IMR-90 (cell line): ENCODE data around the gene NAPSA. TPM values are rescaled to one million over a fixed set of nuclear protein-coding genes. Genes with fewer than 3 reads are reported as not detected.

Experiments
- ATAC-seq: fragments of 200-7000 bp; cut with Tn5 transposase; 2 replicates; pipeline ENCODE4 v1.9.1; 2020; ENCODE audit warnings: low read depth, mild to moderate bottlenecking, moderate library complexity
- BruUV-seq: library from RNA; stranded (reverse); fragments of 400-500 nt; replicated peaks from 2 replicates; lab custom pipeline; 2021; lab: Mats Ljungman, UMichigan
- CTCF ChIA-PET: fragments of 300-600 bp; formaldehyde crosslinking; extraction: SDS; loops from one replicate; lab custom pipeline; 2021; ENCODE audit warnings: antibody characterized with exemption; lab: Yijun Ruan, JAX
- POLR2A ChIA-PET: fragments of 300-600 bp; sonication (Branson Sonifier 250); formaldehyde crosslinking; loops from one replicate; lab custom pipeline; 2022; ENCODE audit warnings: antibody characterized with exemption; ENCODE audit not compliant: unreplicated experiment; lab: Charles Lee
- DNase-seq: peaks from one replicate; pipeline ENCODE4 v3.0.0; 2013
- H2AFZ ChIP-seq: replicated peaks from 2 replicates; pipeline ENCODE3; 2013; ENCODE audit warnings: low read length, mild to moderate bottlenecking; ENCODE audit not compliant: poor library complexity
- H2AK5ac ChIP-seq: 2 replicates; pipeline ENCODE4 v1.6.1; 2013; ENCODE audit warnings: low read depth, low read length, inconsistent platforms
- H2AK9ac ChIP-seq: replicated peaks from 2 replicates; pipeline ENCODE3; 2013; ENCODE audit warnings: mild to moderate bottlenecking, low read depth, low read length, moderate library complexity; ENCODE audit not compliant: poor library complexity
- H2BK120ac ChIP-seq: 2 replicates; pipeline ENCODE4 v1.6.1; 2013; ENCODE audit warnings: low read depth, low read length, inconsistent platforms
- H2BK15ac ChIP-seq: 3 replicates; pipeline ENCODE4 v1.6.1; 2013; ENCODE audit warnings: low read depth, low read length, inconsistent platforms
- H2BK20ac ChIP-seq: 2 replicates; pipeline ENCODE4 v1.6.1; 2013; ENCODE audit warnings: low read depth, mild to moderate bottlenecking, inconsistent platforms, low read length, moderate library complexity
- H2BK5ac ChIP-seq: 2 replicates; pipeline ENCODE4 v1.6.1; 2013; ENCODE audit warnings: mild to moderate bottlenecking, low read depth, low read length, inconsistent platforms; ENCODE audit not compliant: poor library complexity, severe bottlenecking
- H3K14ac ChIP-seq: replicated peaks from 2 replicates; pipeline ENCODE4 v1.6.1; 2013; ENCODE audit warnings: low read depth, low read length, inconsistent platforms
- H3K18ac ChIP-seq: 2 replicates; pipeline ENCODE4 v1.6.1; 2013; ENCODE audit warnings: low read depth, low read length, control low read depth
- H3K23ac ChIP-seq: 2 replicates; pipeline ENCODE4 v1.6.1; 2013; ENCODE audit warnings: low read depth, low read length, inconsistent platforms
- H3K27ac ChIP-seq: 2 replicates; pipeline ENCODE4 v1.5.1; 2013; ENCODE audit warnings: mild to moderate bottlenecking, control low read depth, low read length; ENCODE audit not compliant: insufficient read depth
- H3K27me3 ChIP-seq: 2 replicates; pipeline ENCODE4 v1.6.1; 2013; ENCODE audit warnings: low read length; ENCODE audit not compliant: control insufficient read depth, insufficient read depth
- H3K36me3 ChIP-seq: 2 replicates; pipeline ENCODE4 v1.6.1; 2013; ENCODE audit warnings: low read length, mixed read lengths; ENCODE audit not compliant: control insufficient read depth, insufficient read depth
- H3K4ac ChIP-seq: 2 replicates; pipeline ENCODE4 v1.6.1; 2013; ENCODE audit warnings: low read depth, low read length, inconsistent platforms
- H3K4me1 ChIP-seq: 2 replicates; pipeline ENCODE4 v1.6.1; 2013; ENCODE audit warnings: low read length, mixed read lengths; ENCODE audit not compliant: control insufficient read depth, insufficient read depth
- H3K4me2 ChIP-seq: 2 replicates; pipeline ENCODE4 v1.6.1; 2013; ENCODE audit warnings: low read depth, mild to moderate bottlenecking, control low read depth, low read length, moderate library complexity
- H3K4me3 ChIP-seq: 2 replicates; pipeline ENCODE4 v1.5.1; 2013; ENCODE audit warnings: low read depth, mild to moderate bottlenecking, control low read depth, low read length, moderate library complexity; ENCODE audit not compliant: insufficient read depth
- H3K56ac ChIP-seq: 2 replicates; pipeline ENCODE4 v1.6.1; 2013; ENCODE audit warnings: low read length, inconsistent platforms; ENCODE audit not compliant: insufficient read depth; ENCODE audit errors: extremely low read depth
- H3K79me1 ChIP-seq, 2 experiments: 2 replicates each; pipeline ENCODE4 v1.6.1; 2013; ENCODE audit warnings: low read length in 2 of 2, inconsistent platforms in 1 of 2, low read depth in 1 of 2
- H3K9ac ChIP-seq: 2 replicates; pipeline ENCODE4 v1.6.1; 2013; ENCODE audit warnings: low read depth, low read length, control low read depth
- H3K9me1 ChIP-seq: 2 replicates; pipeline ENCODE4 v1.6.1; 2013; ENCODE audit warnings: low read length, inconsistent platforms; ENCODE audit not compliant: insufficient read depth
- H3K9me3 ChIP-seq: 2 replicates; pipeline ENCODE4 v1.6.1; 2013; ENCODE audit warnings: low read length; ENCODE audit not compliant: control insufficient read depth, insufficient read depth
- H4K20me1 ChIP-seq: 2 replicates; pipeline ENCODE4 v1.6.1; 2013; ENCODE audit warnings: low read length, inconsistent platforms; ENCODE audit not compliant: insufficient read depth
- H4K5ac ChIP-seq: 2 replicates; pipeline ENCODE4 v1.6.1; 2013; ENCODE audit warnings: mild to moderate bottlenecking, low read depth, low read length, control low read depth
- H4K8ac ChIP-seq, 2 experiments: 2 replicates each; pipeline ENCODE4 v1.6.1; 2013; ENCODE audit warnings: low read depth in 2 of 2, low read length in 2 of 2, control low read depth in 1 of 2, inconsistent platforms in 1 of 2
- H4K91ac ChIP-seq: 2 replicates; pipeline ENCODE4 v1.6.1; 2013; ENCODE audit warnings: low read depth, low read length, inconsistent platforms; ENCODE audit not compliant: insufficient read depth
- BHLHE40 ChIP-seq: fragments of 150-350 bp; IDR thresholded peaks from 2 replicates; pipeline ENCODE4 v1.6.1; 2016; ENCODE audit warnings: mild to moderate bottlenecking, low read depth, low read length
- CEBPB ChIP-seq: IDR thresholded peaks from 2 replicates; pipeline ENCODE4 v1.6.1; 2012; ENCODE audit warnings: low read depth, low read length, improper control_type of control experiment
- RCOR1 ChIP-seq: IDR thresholded peaks from 2 replicates; pipeline ENCODE4 v1.6.1; 2012; ENCODE audit warnings: mild to moderate bottlenecking, low read length, improper control_type of control experiment; ENCODE audit not compliant: insufficient replicate concordance
- SMC3 ChIP-seq: fragments of 150-350 bp; IDR thresholded peaks from 2 replicates; pipeline ENCODE4 v1.6.1; 2016; ENCODE audit warnings: low read depth, mild to moderate bottlenecking, antibody characterized with exemption, low read length, moderate library complexity
- USF2 ChIP-seq: fragments of 150-350 bp; IDR thresholded peaks from 2 replicates; pipeline ENCODE4 v1.6.1; 2017; ENCODE audit warnings: mild to moderate bottlenecking, antibody characterized with exemption, low read length, low read depth
- WGBS, 2 experiments: methylation state at CpG; one replicate each; pipeline versions ENCODE4 v1.1.5 to v1.1.7; 2013; ENCODE audit warnings: missing lambda C conversion rate in 2 of 2; ENCODE audit not compliant: insufficient read length in 1 of 2; ENCODE audit errors: extremely low coverage in 2 of 2; 5-methylcytosine and 5-hydroxymethylcytosine counted together
- dilution Hi-C: fragments of 300-500 bp; cut with HindIII; formaldehyde crosslinking; loops from one replicate; pipeline ENCODE4 v1.14.3; 2018; ENCODE audit warnings: low sequenced_read_pairs; ENCODE audit not compliant: unreplicated experiment
- in situ Hi-C: fragments of 300-500 bp; cut with MboI; formaldehyde crosslinking; loops from 3 replicates; pipeline ENCODE4 v1.14.3; 2019; ENCODE audit warnings: low sequenced_read_pairs, inconsistent platforms, mixed read lengths
- intact Hi-C: fragments of 100-400 bp; cut with micrococcal nuclease; formaldehyde crosslinking; loops from 2 replicates; pipeline ENCODE4 v1.10.0; 2022
- polyA plus RNA-seq, 3 experiments: library from polyadenylated mRNA; depleted of rRNA; stranded (reverse); fragments of >200 nt; gene quantifications; 2 replicates each; pipeline ENCODE4 v1.2.3, GENCODE V29; 2012; ENCODE audit warnings: low replicate concordance in 1 of 3
- total RNA-seq: library from RNA; depleted of rRNA; stranded (reverse); fragments of >200 nt; gene quantifications from 2 replicates; pipeline ENCODE4 v1.2.3, GENCODE V29; 2012

The NAPSA gene
- total and polyA plus RNA-seq, 2 of the 4 experiments (the other 2 are of a cell fraction), result 0.39 TPM; not detected in 1

GRCh38 chr19:50398675-50399367, 33.4 kb upstream of the NAPSA start:
- Histone ChIP-seq H4K5ac (no peak overlapping the region), H3K27ac (no peak overlapping the region), H2AFZ (no peak overlapping the region), H3K4me2 (no peak overlapping the region), H3K4me3 (no peak overlapping the region), H3K9me1 (no peaks in the 10 kb centered on the region), H4K91ac (no peak overlapping the region), H3K56ac (no peak overlapping the region), H3K23ac (no peak overlapping the region), H3K9ac (no peak overlapping the region), H3K4me1 (no peaks in the 10 kb centered on the region), H3K18ac (no peak overlapping the region), H3K9me3 (no peaks in the 10 kb centered on the region), H2AK9ac (peak overlapping the region; percentile 71), H2BK120ac (no peak overlapping the region), H2BK15ac (no peak overlapping the region), H2AK5ac (no peak overlapping the region), H2BK5ac (no peak overlapping the region), H3K27me3 (no peaks in the 10 kb centered on the region), H3K4ac (no peak overlapping the region), H3K79me1 (peaks cover 0 to 7% of the 10 kb centered on the region in 2 experiments; a peak in 2 of 4 replicates), H3K36me3 (peaks cover 8% of the 10 kb centered on the region), H4K8ac (no peak overlapping the region), H4K20me1 (peaks cover 3% of the 10 kb centered on the region; the same call in 1 of the 2 replicates), H3K14ac (no peak overlapping the region), H2BK20ac (no peak overlapping the region)
- BruUV-seq, result no TSS peak
- intact Hi-C loops (no loop called here), dilution Hi-C loops (no loop called here), in situ Hi-C loops (no loop called here)
- no peak for DNase-seq
- POLR2A ChIA-PET, result no interaction called here
- ATAC-seq, result no peak
- WGBS, 2 experiments, result 92% methylated on average over 8 of the region's 13 CpGs; no CpG with 5 or more reads in 1 of the 2 experiments
- TF ChIP-seq RCOR1, result no peak
- no peak for TF ChIP-seq CEBPB
- TF ChIP-seq SMC3, result no peak
- no peak for TF ChIP-seq BHLHE40
- no peak for TF ChIP-seq USF2
- CTCF ChIA-PET, result no interaction called here
